Lower leg skin (tissue), 4 donors: ENCODE measurements around the gene XDH. TPM values are rescaled to one million over a fixed set of nuclear protein-coding genes. Genes with fewer than 3 reads are reported as not detected.

Experiments used
- DNase-seq, 2 donors: peaks; one replicate each; pipeline ENCODE4 v3.0.0-alpha.2; 2019; ENCODE audit warnings: low spot score in 2 of 2
- H3K4me3 ChIP-seq: fragments of 200-600 bp; sonication (generic); 2 replicates; pipeline ENCODE4 v1.5.1; 2017; ENCODE audit warnings: mild to moderate bottlenecking, low read depth; ENCODE audit not compliant: poor library complexity, severe bottlenecking
- CTCF ChIP-seq, 3 donors: fragments of 450-650 bp; IDR thresholded peaks; one replicate each; pipeline ENCODE4 v1.5.1; 2016; ENCODE audit warnings: antibody characterized with exemption in 3 of 3, mild to moderate bottlenecking in 3 of 3, moderate library complexity in 2 of 3
- POLR2A ChIP-seq, 2 donors: fragments of 450-650 bp; IDR thresholded peaks; one replicate each; pipeline ENCODE4 v1.6.1; 2016 to 2017; ENCODE audit warnings: antibody characterized with exemption in 2 of 2, mild to moderate bottlenecking in 1 of 2, moderate library complexity in 1 of 2
- WGBS, 2 donors: methylation state at CpG; one replicate each; pipeline ENCODE4 v1.1.5; 2018; 5-methylcytosine and 5-hydroxymethylcytosine counted together
- intact Hi-C: fragments of 100-400 bp; cut with DNase I; formaldehyde crosslinking; loops from one replicate; pipeline ENCODE4 v1.15.0; 2023; ENCODE audit warnings: low total_unique reads
- total RNA-seq, 4 donors: library from RNA; depleted of rRNA; stranded (reverse); fragments of >200 nt; gene quantifications; one replicate each; pipeline ENCODE4 v1.1.0, GENCODE V29; 2016

XDH gene
- total RNA-seq, 4 donors from 2014 or later: 0.11 to 1.7 (median 0.75) TPM

- H3K4me3 ChIP-seq: no peak overlapping the region
- intact Hi-C loops: no loop called here
- no peak for TF ChIP-seq CTCF (IDR thresholded peaks at IDR 0.05)
- TF ChIP-seq POLR2A (IDR thresholded peaks at IDR 0.05): no peak
- no peak for DNase-seq
Measured at GRCh38 chr2:31300309-31300708, 114.2 kb downstream of the XDH start.

GRCh38 chr2:31299547-31299946 lies 115.0 kb downstream of the XDH start:
- WGBS, 2 donors: 64 to 76% methylated on average over 4 of the region's 4 CpGs
- TF ChIP-seq POLR2A (IDR thresholded peaks at IDR 0.05) (no peak), CTCF (IDR thresholded peaks at IDR 0.05) (no peak)
- no peak for DNase-seq
- intact Hi-C loops: no loop called here
- H3K4me3 ChIP-seq: no peak overlapping the region

- no peak for DNase-seq
- intact Hi-C loops: no loop called here
- TF ChIP-seq POLR2A (IDR thresholded peaks at IDR 0.05) (no peak), CTCF (IDR thresholded peaks at IDR 0.05) (no peak)
- no peak overlapping the region for H3K4me3 ChIP-seq
- 24 to 33% methylated on average over 1 of the region's 1 CpG for WGBS, 2 donors
Measured at GRCh38 chr2:31297751-31298150, 116.8 kb downstream of the XDH start.

- intact Hi-C loops: no loop called here
- DNase-seq: peak in 1 of 2 donors; percentile 37
- H3K4me3 ChIP-seq: no peak overlapping the region
- WGBS, 2 donors: 39 to 40% methylated on average over 8 of the region's 8 CpGs
- no peak for TF ChIP-seq CTCF (IDR thresholded peaks at IDR 0.05)
- TF ChIP-seq POLR2A (IDR thresholded peaks at IDR 0.05): no peak
Measured at GRCh38 chr2:31296641-31297287, 117.8 kb downstream of the XDH start.

- 42 to 45% methylated on average over 1 of the region's 1 CpG for WGBS, 2 donors
- TF ChIP-seq CTCF (IDR thresholded peaks at IDR 0.05) (no peak), POLR2A (IDR thresholded peaks at IDR 0.05) (no peak)
- intact Hi-C loops: no loop called here
- DNase-seq: peak in 1 of 2 donors; percentile 1
- no peak overlapping the region for H3K4me3 ChIP-seq
Measured at GRCh38 chr2:31294196-31294595, 120.3 kb downstream of the XDH start.

GRCh38 chr2:31287654-31288053 lies 126.9 kb downstream of the XDH start:
- intact Hi-C loops: no loop called here
- 30 to 33% methylated on average over 2 of the region's 2 CpGs for WGBS, 2 donors
- peak in 1 of 2 donors; percentile 14 for DNase-seq
- no peak overlapping the region for H3K4me3 ChIP-seq
- TF ChIP-seq POLR2A (IDR thresholded peaks at IDR 0.05): no peak
